Neural cell (in vitro differentiated cells): ENCODE data around the gene INPP5A. TPM values are rescaled to one million over a fixed set of nuclear protein-coding genes. Genes with fewer than 3 reads are reported as not detected.

Experiments used
- H2AFZ ChIP-seq: fragments of 200-600, 300-800 bp; sonication (generic), shearing (Covaris generic); 2 replicates; pipeline ENCODE4 v1.6.0; 2014; ENCODE audit warnings: low read depth, mild to moderate bottlenecking, antibody characterized with exemption, low read length, moderate library complexity
- H3F3A ChIP-seq: fragments of 200-600 bp; shearing (Covaris generic); 2 replicates; pipeline ENCODE4 v1.6.1; 2016; ENCODE audit warnings: mild to moderate bottlenecking, moderate library complexity, mixed read lengths, antibody characterized with exemption, low read length; ENCODE audit not compliant: insufficient read depth, poor library complexity, severe bottlenecking
- H3K27ac ChIP-seq: fragments of 200-600, 300-800 bp; sonication (generic), shearing (Covaris generic); 2 replicates; pipeline ENCODE4 v1.5.1; 2014; ENCODE audit warnings: mild to moderate bottlenecking, low read length, moderate library complexity
- H3K27me3 ChIP-seq: fragments of 300-800, 200-600 bp; sonication (generic), shearing (Covaris generic); 2 replicates; pipeline ENCODE4 v1.6.0; 2014; ENCODE audit warnings: mild to moderate bottlenecking, low read depth, low read length, moderate library complexity; ENCODE audit not compliant: insufficient read depth
- H3K36me3 ChIP-seq: fragments of 300-800, 200-600 bp; sonication (generic), shearing (Covaris generic); 2 replicates; pipeline ENCODE4 v1.5.1; 2014; ENCODE audit warnings: mild to moderate bottlenecking, antibody characterized with exemption, low read length, moderate library complexity; ENCODE audit not compliant: insufficient read depth
- H3K4me2 ChIP-seq: fragments of 300-800, 200-600 bp; sonication (generic), shearing (Covaris generic); 2 replicates; pipeline ENCODE4 v1.6.0; 2014; ENCODE audit warnings: mild to moderate bottlenecking, low read length
- H3K4me3 ChIP-seq: fragments of 300-800, 200-600 bp; sonication (generic), shearing (Covaris generic); 2 replicates; pipeline ENCODE4 v1.5.1; 2014; ENCODE audit warnings: mild to moderate bottlenecking, low read length, moderate library complexity
- H3K79me2 ChIP-seq: fragments of 200-600 bp; shearing (Covaris generic); replicated peaks from 2 replicates; pipeline ENCODE4 v1.6.0; 2014; ENCODE audit warnings: mild to moderate bottlenecking, low read length, moderate library complexity; ENCODE audit not compliant: insufficient read depth
- H3K9ac ChIP-seq: fragments of 300-800, 200-600 bp; sonication (generic), shearing (Covaris generic); 2 replicates; pipeline ENCODE4 v1.6.1; 2016; ENCODE audit warnings: mild to moderate bottlenecking, low read length, mixed read lengths
- H3K9me2 ChIP-seq: fragments of 200-600 bp; shearing (Covaris generic); 2 replicates; pipeline ENCODE4 v1.6.1; 2016; ENCODE audit warnings: mild to moderate bottlenecking, low read length, mixed read lengths; ENCODE audit not compliant: insufficient read depth
- H3K9me3 ChIP-seq: fragments of 200-600, 300-800 bp; sonication (generic), shearing (Covaris generic); 2 replicates; pipeline ENCODE4 v1.6.1; 2016; ENCODE audit warnings: mild to moderate bottlenecking, mixed run types, low read length, moderate library complexity, mixed read lengths
- H4K20me1 ChIP-seq: fragments of 200-600 bp; shearing (Covaris generic); 2 replicates; pipeline ENCODE4 v1.6.1; 2016; ENCODE audit warnings: mild to moderate bottlenecking, mixed run types; ENCODE audit not compliant: insufficient read depth
- CTCF ChIP-seq: fragments of 450-650 bp; IDR thresholded peaks from 2 replicates; pipeline ENCODE4 v1.5.1; 2014; ENCODE audit warnings: antibody characterized with exemption, mild to moderate bottlenecking, moderate library complexity; ENCODE audit not compliant: poor library complexity, severe bottlenecking
- EP300 ChIP-seq: fragments of 450-650 bp; conservative IDR thresholded peaks from 2 replicates; pipeline ENCODE4 v1.6.1; 2014; ENCODE audit warnings: antibody characterized with exemption, mild to moderate bottlenecking, moderate library complexity; ENCODE audit not compliant: poor library complexity, severe bottlenecking
- EZH2 ChIP-seq: fragments of 200-600, 300-800 bp; shearing (Covaris generic), sonication (generic); IDR thresholded peaks from 2 replicates; pipeline ENCODE4 v1.6.1; 2014; ENCODE audit warnings: antibody characterized with exemption, low read length, borderline replicate concordance, mild to moderate bottlenecking; ENCODE audit not compliant: insufficient read depth, poor library complexity, severe bottlenecking
- MXI1 ChIP-seq: fragments of 450-650 bp; conservative IDR thresholded peaks from 2 replicates; pipeline ENCODE4 v1.6.1; 2014; ENCODE audit warnings: antibody characterized with exemption, mild to moderate bottlenecking; ENCODE audit not compliant: poor library complexity, severe bottlenecking
- POLR2AphosphoS5 ChIP-seq: IDR thresholded peaks from 2 replicates; pipeline ENCODE4 v1.6.1; 2012
- RAD21 ChIP-seq: fragments of 450-650 bp; conservative IDR thresholded peaks from 2 replicates; pipeline ENCODE4 v1.6.1; 2014; ENCODE audit warnings: antibody characterized with exemption, mild to moderate bottlenecking, moderate library complexity
- REST ChIP-seq: IDR thresholded peaks from 2 replicates; pipeline ENCODE4 v1.6.1; 2012; ENCODE audit warnings: borderline replicate concordance
- SMC3 ChIP-seq: fragments of 450-650 bp; conservative IDR thresholded peaks from 2 replicates; pipeline ENCODE4 v1.6.1; 2014; ENCODE audit warnings: antibody characterized with exemption, mild to moderate bottlenecking, moderate library complexity; ENCODE audit not compliant: poor library complexity
- TAF1 ChIP-seq: IDR thresholded peaks from 2 replicates; pipeline ENCODE4 v1.6.1; 2012; ENCODE audit warnings: low read depth
- polyA plus RNA-seq: library from polyadenylated mRNA; depleted of rRNA; stranded (reverse); fragments of >200 nt; gene quantifications from 2 replicates; pipeline ENCODE4 v1.2.3, GENCODE V29; 2014

Gene INPP5A
- polyA plus RNA-seq, 1 donor from 2014 or later = 48.8 TPM

- H3K4me2 ChIP-seq = no peak within 1 kb of the TSS
- H3K9me2 ChIP-seq = no peaks in the 10 kb centered on the region
- H3K27me3 ChIP-seq = peaks cover 89% of the 10 kb centered on the region
- H3K27ac ChIP-seq = no peak within 1 kb of the TSS
- no peaks in the 10 kb centered on the region for H4K20me1 ChIP-seq
- H3F3A ChIP-seq = no peaks in the 10 kb centered on the region
- no peaks in the 10 kb centered on the region for H3K9me3 ChIP-seq
- H3K36me3 ChIP-seq = no peaks in the 10 kb centered on the region
- H3K4me3 ChIP-seq = peak within 1 kb of the TSS; percentile 48
- H2AFZ ChIP-seq = no peak within 1 kb of the TSS
- H3K79me2 ChIP-seq = no peaks in the 10 kb centered on the region
- peak; percentile 44 for TF ChIP-seq EZH2
- no peak for TF ChIP-seq CTCF
- no peak for TF ChIP-seq POLR2AphosphoS5
- TF ChIP-seq SMC3 = no peak
- H3K9ac ChIP-seq = no peak within 1 kb of the TSS
Observed at GRCh38 chr10:132785723-132786475, 248.3 kb downstream of the INPP5A start, which contains the start of gene NKX6-2. NKX6-2 (minus strand) TSS chr10:132786147; CDS start chr10:132785948, 199 bp downstream.

GRCh38 chr10:132786476-132786883, 248.9 kb downstream of the INPP5A start:
- Histone ChIP-seq H3K27ac (no peak overlapping the region), H3K4me3 (peak overlapping the region; percentile 48)

More at GRCh38 chr10:132786476-132786883, 248.9 kb downstream of the INPP5A start:
- Histone ChIP-seq H3K9me2 (no peaks in the 10 kb centered on the region), H4K20me1 (no peaks in the 10 kb centered on the region), H3K9me3 (no peaks in the 10 kb centered on the region), H3F3A (no peaks in the 10 kb centered on the region), H3K27me3 (peaks cover 90% of the 10 kb centered on the region), H3K79me2 (no peaks in the 10 kb centered on the region), H3K4me2 (no peak overlapping the region), H3K9ac (no peak overlapping the region), H3K36me3 (no peaks in the 10 kb centered on the region), H2AFZ (no peak overlapping the region)
- TF ChIP-seq EZH2 (no peak), TAF1 (no peak), RAD21 (no peak), POLR2AphosphoS5 (no peak), MXI1 (no peak), EP300 (no peak), REST (no peak), SMC3 (no peak), CTCF (no peak)
